ENCODE data around the gene DUSP1.

DNA sequence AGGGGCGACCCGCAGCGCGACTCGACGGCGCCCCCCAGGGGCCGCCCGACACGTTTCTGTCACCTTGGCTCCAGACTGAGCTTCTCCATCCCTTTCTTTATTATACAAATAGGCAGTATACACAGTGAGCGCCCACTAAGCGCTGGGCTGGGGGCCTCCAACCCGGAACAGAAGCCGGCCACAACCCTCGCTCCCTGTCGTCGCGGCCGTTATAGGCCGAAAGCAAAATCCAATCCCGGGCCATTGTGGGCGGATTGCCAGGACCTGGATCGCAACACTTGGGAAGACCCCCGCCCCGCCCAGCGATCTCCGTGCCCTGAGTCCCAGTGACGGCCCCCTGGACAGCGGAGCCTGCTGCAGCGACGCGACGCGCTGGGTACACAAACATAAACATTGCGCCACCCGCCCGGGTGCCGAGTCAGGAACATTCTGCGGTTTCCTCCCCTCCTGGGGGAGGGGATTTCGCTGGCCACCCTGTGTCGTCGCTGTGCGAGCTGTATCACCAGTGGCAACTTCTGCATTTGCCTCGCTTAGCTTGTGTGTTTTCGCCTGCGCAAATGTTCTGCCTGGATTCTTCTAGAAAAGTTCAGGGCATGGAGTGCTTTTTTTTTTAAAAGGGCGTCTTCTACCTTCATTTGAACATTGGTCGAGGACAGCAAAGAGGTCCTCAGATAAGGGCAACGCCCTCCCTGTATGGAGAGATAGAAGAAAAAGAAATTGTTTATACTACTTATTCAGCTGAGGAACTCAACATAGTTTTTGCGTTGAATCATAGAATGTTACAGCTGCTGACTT, 1.3 kb upstream of the DUSP1 start:
- TF ChIP-seq, protein P1, sequence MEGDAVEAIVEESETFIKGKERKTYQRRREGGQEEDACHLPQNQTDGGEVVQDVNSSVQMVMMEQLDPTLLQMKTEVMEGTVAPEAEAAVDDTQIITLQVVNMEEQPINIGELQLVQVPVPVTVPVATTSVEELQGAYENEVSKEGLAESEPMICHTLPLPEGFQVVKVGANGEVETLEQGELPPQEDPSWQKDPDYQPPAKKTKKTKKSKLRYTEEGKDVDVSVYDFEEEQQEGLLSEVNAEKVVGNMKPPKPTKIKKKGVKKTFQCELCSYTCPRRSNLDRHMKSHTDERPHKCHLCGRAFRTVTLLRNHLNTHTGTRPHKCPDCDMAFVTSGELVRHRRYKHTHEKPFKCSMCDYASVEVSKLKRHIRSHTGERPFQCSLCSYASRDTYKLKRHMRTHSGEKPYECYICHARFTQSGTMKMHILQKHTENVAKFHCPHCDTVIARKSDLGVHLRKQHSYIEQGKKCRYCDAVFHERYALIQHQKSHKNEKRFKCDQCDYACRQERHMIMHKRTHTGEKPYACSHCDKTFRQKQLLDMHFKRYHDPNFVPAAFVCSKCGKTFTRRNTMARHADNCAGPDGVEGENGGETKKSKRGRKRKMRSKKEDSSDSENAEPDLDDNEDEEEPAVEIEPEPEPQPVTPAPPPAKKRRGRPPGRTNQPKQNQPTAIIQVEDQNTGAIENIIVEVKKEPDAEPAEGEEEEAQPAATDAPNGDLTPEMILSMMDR (IDR thresholded peaks at IDR 0.05): peak in 5 of 7 experiments; percentile 51 to 74 (median 64)
- TF ChIP-seq POLR2A (IDR thresholded peaks at IDR 0.05) (no peak), POLR2AphosphoS5 (IDR thresholded peaks at IDR 0.05) (peak; percentile 97 to 99 (median 98))
